GM18909 (cell line): ENCODE measurements around the gene UBAC2.
"Not testable (repeated sequence)": the region's sequence is repeated elsewhere in the genome, so short reads cannot be mapped to it uniquely, and the experiment has no call there.

Experiments used
- ATAC-seq: cut with Tn5 transposase; IDR thresholded peaks from one replicate; pipeline ENCODE4 v1.9.1; 2021; ENCODE audit warnings: mild to moderate bottlenecking; ENCODE audit not compliant: unreplicated experiment, poor library complexity

Gene UBAC2

GRCh38 chr13:99404005-99404755 lies 203.5 kb downstream of the UBAC2 start:
- no peak for ATAC-seq

DNA sequence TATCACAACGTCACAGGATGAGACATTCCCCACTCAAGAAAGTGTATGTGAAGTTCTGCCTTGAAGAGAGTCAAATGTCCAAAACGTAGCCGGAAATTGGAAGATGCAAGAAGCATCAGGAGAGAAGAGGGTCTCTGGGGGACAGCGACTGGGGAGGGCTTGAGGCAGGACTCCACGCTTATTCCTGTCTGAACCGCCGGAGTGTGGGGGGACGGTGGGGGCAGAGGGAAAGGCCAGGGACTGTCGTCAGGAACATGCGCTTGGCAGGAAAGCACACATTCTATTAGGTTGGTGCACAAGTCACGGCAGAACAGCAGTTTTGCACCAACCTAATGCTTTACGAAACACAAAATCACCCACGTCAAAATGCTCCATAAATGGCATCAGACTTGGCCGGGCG lies 205.3 kb downstream of the UBAC2 start:
- no peak for ATAC-seq

- no peak for ATAC-seq
These were observed 206.1 kb downstream of the UBAC2 start for GRCh38 chr13:99406799-99407201.

DNA sequence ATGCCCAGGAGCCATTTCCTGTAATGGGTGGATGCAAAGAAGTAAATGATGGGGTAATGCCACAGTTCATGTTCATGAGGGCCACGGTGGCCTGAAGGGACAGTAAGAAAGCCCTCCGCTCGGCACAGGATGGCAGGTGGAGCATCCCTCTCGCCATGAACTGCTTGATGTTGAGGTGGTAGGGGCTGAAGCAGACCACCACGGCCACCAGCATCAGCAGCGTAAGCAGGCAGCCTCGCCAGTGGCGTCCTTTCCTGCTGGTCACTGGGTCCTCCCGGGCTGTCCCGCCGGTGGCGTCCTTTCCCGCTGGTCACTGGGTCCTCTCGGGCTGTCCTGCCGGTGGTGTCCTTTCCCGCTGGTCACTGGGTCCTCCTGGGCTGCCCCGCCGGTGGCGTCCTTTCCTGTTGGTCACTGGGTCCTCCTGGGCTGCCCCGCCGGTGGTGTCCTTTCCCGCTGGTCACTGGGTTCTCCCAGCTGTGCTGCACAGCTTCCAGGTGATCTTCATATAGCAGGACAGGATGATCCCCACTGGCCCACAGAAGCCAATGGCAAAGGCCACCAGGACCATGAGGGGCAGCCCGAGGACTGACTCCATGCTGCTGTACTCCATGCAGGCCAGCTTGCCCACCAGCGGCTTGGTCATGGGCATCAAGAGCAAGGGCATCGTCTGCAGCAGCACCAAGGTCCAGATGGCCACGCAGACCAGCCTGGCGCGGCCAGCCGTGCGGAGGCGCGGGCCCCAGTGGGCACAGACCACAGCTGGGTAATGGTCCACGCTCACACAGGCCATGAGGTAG lies 207.4 kb downstream of the UBAC2 start:
- no peak for ATAC-seq

DNA sequence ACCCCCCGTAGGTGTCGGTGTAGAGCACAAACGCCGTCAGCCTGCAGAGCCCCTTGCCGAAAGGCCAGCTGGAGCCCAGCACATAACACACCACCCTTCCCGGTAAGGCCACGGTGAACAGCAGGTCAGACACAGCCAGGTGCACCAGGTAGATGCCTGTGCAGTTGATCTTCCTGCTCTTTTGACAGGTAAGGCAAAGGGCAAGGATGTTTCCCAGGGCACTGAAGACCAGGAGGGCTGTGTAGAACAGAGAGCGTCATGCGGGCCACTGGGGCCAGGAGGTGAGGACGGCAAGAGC lies 208.0 kb downstream of the UBAC2 start:
- no peak for ATAC-seq

DNA sequence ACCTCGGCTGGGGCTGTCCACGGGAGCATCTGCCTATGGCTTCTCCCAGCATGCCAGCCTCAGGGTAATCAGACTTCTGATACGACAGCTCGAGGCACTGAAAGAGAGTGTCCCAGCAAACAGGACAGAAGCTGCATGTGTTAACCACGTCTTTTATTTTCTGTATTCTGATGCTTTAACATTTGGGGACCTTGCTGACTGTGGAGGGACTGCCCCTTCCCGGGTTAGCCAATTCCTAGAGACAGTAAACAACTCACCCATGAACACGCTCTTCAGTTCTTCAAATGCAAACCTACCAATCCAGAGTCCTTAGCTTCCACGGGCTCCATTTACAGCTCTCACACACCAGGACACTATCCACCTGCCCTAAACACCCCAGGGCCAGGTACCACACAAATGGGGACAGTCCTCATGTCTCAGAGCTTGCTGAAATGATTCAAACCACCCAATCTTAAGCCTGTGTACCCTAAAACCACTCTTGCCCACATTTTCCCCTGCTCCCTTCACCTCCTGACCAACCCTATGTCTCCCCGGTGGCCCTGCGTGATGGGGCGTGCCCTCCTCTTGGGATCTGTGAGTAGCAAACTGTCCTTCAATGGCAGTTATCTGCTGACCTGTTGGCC lies 208.9 kb downstream of the UBAC2 start:
- ATAC-seq = not testable (repeated sequence)

DNA sequence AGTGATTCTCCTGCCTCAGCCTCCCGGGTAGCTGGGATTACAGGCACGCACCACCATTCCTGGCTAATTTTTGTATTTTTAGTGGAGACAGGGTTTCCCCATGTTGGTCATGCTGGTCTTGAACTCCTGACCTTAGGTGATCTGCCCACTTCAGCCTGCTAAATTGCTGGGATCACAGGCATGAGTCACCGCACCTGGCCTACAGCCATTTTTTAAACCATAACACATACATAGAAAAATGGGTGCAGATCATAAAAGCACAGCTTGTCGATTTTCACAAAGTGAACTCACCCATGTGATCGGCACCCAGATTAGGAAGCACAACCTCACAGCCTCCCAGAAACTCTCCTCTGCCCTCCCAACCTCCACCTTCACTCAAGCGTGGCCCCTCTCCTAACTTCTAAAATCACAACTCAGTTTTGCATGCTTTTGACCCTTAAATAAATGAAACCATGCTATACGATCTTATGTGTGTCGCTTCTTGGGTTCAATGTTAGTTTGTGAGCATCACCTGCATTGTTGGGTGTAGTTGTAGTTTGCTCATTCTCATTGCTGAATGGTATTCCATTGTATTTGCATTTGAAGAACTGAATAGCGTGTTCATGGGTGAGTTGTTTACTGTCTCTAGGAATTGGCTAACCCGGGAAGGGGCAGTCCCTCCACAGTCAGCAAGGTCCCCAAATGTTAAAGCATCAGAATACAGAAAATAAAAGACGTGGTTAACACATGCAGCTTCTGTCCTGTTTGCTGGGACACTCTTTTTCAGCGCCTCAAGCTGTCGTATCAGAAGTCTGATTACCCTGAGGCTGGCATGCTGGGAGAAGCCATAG lies 210.2 kb downstream of the UBAC2 start:
- ATAC-seq = not testable (repeated sequence)

DNA sequence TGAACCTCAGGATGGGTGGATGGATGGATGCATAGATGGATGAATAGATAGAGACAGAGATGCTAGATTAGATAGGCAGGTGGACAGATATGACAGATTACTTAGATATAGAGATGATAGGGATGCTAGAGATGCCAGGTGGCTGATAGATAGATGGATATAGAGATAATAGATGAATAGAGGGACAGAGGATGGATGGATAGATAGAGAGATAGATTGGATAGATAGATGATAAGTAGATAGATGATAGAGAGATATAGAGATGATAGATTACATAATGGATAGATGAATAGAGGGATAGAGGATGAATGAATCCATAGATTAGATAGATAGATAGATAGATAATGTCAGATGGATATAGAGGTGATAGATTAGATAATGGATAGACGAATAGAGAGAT lies 212.2 kb downstream of the UBAC2 start:
- ATAC-seq = no peak

GRCh38 chr13:99414048-99414995 lies 213.7 kb downstream of the UBAC2 start:
- ATAC-seq = no peak

DNA sequence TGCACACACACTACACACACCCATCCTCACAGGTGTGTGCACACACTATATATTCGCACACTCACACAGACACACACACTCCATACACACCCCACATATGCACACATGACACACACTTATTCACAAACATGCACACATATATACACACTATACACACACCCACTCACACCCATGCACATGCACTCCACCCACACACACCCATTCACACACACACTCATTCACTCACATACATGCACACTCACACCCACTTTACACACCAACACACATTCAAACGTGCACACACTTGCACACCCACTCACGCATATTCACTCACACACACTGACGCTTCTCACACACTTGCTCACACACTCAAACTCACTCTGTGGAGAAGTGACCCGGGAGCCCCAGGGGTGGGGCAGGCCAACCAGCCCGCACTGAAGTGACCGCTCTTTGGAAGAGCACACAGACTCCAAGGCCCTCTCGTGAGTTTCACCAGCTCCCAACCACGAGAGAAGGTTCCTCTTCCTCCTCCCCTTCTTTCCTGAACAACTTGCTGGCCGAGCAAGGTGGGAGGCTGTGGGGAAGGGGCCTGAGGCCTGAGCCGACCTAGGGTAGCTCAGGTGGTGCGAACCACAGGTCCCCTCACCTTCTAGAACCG lies 214.5 kb downstream of the UBAC2 start:
- ATAC-seq = no peak

DNA sequence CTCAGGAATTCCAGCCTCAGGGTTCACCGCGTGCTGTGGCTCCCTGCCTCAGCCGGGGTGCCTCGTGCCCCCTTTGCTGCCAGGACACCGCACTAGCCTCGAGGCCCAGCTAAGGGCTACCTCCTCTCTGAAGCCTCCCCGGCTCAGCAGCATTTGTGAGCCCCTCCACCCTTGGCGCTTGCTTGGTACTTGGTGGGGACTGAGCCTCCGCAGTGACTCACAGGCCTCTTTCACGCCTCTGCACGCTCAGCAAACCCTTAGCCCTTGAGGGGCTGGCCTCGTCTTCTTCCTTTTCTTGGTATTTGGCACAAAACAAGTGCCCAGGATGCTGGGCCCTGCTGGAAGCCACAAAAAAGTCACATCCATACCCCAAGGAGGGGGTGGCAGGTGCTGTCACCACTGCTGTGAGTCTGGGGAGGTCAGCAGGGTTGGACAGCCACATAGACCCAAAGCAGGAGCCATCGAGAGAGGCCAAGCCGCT lies 215.2 kb downstream of the UBAC2 start:
- no peak for ATAC-seq

DNA sequence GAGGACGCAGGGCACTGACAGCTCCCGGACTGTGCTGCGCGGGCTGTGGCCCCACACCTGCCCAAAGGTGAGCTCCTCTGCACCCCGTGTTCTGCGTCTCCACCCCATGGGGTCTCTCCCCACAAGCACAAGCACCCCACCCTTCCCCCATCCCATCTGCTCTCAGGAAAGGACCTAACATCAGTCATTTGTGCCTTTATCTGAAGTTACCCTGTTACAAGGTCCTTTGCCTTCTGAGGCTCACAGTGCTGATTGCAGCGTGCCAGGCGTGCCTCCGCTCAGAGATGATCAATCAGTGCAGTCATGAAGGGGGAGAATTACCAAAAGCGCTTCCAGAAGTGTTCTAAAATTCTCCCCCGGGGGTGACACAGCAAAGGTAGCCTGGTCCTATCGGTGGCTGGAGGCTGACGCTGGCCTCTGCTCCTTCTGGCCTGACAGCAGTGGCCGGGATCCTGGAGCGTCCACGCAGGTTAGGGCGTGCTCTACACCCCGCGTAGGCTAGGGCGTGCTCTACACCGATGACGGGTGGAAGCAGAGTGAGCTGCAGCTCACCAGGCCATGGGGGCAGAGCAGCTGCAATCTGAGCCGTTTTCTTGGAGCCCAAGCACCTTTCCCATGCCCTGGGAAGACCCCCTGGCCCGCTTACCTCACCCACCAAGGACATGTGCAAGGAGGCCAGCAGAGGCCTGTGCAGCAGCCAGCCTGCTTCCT lies 215.9 kb downstream of the UBAC2 start:
- no peak for ATAC-seq

- no peak for ATAC-seq
These were observed 216.8 kb downstream of the UBAC2 start for GRCh38 chr13:99417201-99418102.

DNA sequence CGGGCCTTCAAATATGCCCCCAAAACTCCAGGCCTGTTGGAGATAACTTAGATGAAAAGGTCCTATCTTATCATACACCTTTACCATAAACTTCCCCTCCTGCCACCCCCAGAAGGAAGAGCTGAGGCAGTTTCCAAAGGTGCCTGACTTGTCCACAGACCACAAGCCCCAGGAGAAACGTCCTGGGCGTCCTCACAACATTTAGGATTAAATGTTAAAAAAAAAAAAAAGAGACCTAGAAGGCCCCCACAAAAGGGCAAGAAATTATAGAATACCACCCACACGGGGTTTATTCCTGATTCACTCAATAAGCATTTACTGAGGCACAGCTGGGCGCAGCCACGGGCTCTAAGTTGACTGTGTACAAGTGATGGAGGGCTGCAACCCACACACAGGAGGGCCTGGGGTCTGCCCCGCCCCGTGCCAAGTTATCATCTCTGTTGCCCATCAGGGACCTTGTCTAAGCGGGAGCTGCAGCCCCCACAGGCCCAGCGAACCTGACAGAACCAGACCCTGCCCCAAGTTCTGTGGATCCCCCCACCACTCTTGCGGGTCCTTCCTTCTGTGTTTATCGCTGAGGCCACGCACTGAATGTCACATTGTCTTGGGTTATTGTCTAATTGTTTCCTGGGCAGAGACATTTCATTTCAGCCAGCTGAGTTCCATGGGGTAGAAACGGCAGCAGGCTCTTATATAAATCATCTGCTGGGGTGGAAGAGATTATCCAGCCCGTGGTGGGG lies 217.6 kb downstream of the UBAC2 start:
- ATAC-seq = no peak

DNA sequence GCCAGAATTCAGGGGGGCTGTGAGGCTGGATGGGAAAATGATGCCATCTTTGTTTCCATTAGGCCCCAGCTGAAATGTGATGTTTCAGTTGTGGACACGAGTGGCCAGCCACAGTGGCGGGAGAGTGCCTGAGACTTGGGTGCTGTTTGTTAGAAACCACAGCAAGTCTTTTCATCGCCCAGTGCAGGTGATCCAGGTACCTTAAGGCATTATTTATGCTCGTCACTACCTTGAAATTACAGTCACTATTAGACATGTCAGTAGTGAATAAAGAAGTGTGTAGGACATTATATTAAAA lies 218.1 kb downstream of the UBAC2 start:
- ATAC-seq = no peak

DNA sequence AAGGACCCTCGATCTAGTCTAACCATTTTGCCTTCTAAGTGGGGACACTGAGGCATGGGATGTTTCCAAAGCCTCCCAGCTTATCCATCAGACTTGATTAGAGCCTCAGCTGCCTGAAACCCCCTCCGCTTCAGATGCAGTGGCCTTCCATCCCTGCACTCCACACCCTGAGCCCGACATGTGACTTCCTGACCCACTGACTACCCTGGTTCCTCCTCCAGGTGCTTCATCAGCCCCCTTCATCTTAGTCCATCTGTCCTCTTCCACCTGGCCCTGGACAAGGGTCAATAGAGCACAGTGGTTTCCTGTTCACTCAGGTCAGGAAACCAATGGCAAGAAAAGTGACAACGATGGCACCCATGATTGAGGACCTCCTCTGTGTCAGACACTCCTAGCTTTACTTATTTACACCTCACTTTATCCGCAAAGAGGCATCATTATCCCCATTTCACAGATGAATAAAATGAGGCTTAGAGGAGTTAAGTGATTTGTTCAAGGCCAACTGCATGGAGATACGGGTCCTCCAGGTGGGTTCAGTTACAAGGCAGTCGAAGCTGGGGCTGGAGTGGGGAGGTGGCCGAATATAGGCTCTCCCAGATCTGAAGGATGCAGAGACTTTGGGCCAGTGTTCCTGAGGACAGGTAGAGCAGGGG lies 219.1 kb downstream of the UBAC2 start:
- ATAC-seq = no peak
